ENCODE results near the gene ZNF331.

- TF ChIP-seq CTCF (conservative IDR thresholded peaks at IDR 0.05) = no peak; the same call in 1 of the 2 replicates
- TF ChIP-seq ZFX (IDR thresholded peaks at IDR 0.05) = no peak; the same call in 1 of the 2 replicates
Observed at GRCh38 chr19:53537521-53538377, at the start of gene ZNF331.

All from C4-2B (cell line).